HL-60/S4 (cell line): ENCODE measurements around the gene GRB2.
"Not testable (repeated sequence)": the region's sequence is repeated elsewhere in the genome, so short reads cannot be mapped to it uniquely, and the experiment has no call there.

ENCODE experiments used
- in situ Hi-C: fragments of 300-500 bp; cut with MboI; formaldehyde crosslinking; loops from 2 replicates; pipeline ENCODE4 v1.14.3; 2022; ENCODE audit warnings: low sequenced_read_pairs

The GRB2 gene

GRCh38 chr17:75405365-75406221 is at the start of gene GRB2:
TSS of gene GRB2 (minus strand) at chr17:75405678. CDS start at chr17:75393628, 12,050 bp downstream.
- in situ Hi-C loops, result no loop called here

DNA sequence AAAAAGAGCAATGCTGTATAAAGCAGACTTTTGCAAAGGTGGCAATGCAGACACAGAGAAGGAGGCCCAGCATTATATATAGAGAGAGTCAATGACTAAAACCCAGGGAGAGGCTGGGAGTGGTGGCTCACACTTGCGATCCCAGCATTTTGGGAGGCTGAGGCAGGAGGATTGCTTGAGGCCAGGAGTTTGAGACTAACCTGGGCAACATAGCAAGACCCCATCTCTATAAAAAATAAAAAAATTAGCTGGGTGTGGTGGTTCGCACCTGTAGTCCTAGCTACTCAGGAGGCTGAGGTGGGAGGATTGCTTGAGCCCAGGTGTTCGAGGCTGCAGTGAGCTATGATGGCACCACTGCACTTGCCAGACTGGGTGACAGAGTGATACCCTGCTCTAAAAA is 49.2 kb upstream of the GRB2 start:
- in situ Hi-C loops, result not testable (repeated sequence)

DNA sequence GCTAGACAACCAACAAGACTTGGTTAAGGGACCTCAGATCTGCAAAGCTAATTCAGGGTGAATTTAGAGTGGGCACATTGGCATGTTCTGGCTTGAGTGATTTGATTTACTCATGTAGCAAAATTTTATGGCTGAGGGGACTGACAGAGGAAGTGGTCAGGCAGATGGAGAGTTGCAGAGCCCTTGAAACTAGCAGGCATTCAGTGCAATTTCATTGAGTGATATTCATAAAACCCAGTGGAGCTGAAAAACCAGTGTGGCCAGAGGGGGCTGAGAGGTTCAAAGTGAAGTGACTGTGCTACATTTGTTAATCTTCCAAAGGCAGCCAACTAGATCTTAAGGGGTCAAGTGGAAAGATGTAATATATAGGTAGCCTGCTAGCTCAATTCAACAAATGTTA is 48.7 kb upstream of the GRB2 start:
- in situ Hi-C loops, result no loop called here

GRCh38 chr17:75450270-75450669 is 44.8 kb upstream of the GRB2 start:
- in situ Hi-C loops, result no loop called here

GRCh38 chr17:75447951-75448856 is 42.7 kb upstream of the GRB2 start:
- in situ Hi-C loops, result no loop called here

- in situ Hi-C loops, result not testable (repeated sequence)
These were observed 40.4 kb upstream of the GRB2 start for GRCh38 chr17:75445896-75446295.

GRCh38 chr17:75445296-75445695 is 39.8 kb upstream of the GRB2 start:
- in situ Hi-C loops, result no loop called here

GRCh38 chr17:75442168-75443103 is 37.0 kb upstream of the GRB2 start:
- in situ Hi-C loops, result no loop called here

GRCh38 chr17:75440738-75441448 is 35.4 kb upstream of the GRB2 start:
- in situ Hi-C loops, result no loop called here

- in situ Hi-C loops, result no loop called here
These were observed 33.8 kb upstream of the GRB2 start for GRCh38 chr17:75439287-75439686.

- in situ Hi-C loops, result not testable (repeated sequence)
These were observed 31.9 kb upstream of the GRB2 start for GRCh38 chr17:75437404-75437803.

GRCh38 chr17:75434433-75434832 is 29.0 kb upstream of the GRB2 start:
- in situ Hi-C loops, result not testable (repeated sequence)

GRCh38 chr17:75433218-75433783 is 27.8 kb upstream of the GRB2 start:
- in situ Hi-C loops, result no loop called here

- in situ Hi-C loops, result no loop called here
These were observed 24.9 kb upstream of the GRB2 start for GRCh38 chr17:75430159-75430974.

GRCh38 chr17:75428543-75429469 is 23.3 kb upstream of the GRB2 start:
- in situ Hi-C loops, result loop anchor here (10.0 kb wide), 1 partner anchor 316 kb away; no protein-coding TSS in a partner anchor

DNA sequence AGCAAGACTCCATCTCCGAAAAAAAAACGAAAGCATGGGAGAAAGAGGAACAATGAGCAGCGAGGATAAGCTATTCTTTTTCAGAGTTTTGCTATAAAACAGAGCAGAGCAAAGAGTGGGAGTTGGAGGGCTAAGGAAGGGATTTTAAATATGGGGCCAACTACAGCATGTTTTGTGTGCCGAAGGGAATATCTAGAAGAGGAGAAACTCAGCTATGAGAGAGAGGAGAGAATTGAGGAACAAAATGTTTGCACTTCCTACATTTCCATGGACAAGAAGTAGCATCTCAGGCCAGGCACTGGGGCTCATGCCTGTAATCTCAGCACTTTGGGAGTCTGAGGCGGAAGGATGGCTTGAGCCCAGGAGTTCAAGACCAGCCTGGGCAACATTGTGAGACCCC is 13.1 kb upstream of the GRB2 start:
- in situ Hi-C loops, result no loop called here

GRCh38 chr17:75417054-75417580 is 11.6 kb upstream of the GRB2 start:
- in situ Hi-C loops, result no loop called here
